ENCODE data around the gene MED15.
A peak's percentile ranks its signal among the peaks of the same experiment; 100 is the strongest.

Gene MED15

GRCh38 chr22:20484948-20485683 is 22.3 kb upstream of the MED15 start:
- Histone ChIP-seq H3K4me3 (ENCODE audit: low read depth, low read length) (no peak overlapping the region), H3K27ac (ENCODE audit: low read depth, low read length) (no peak overlapping the region), H3K9ac (ENCODE audit: low read length) (no peak overlapping the region), H3K4me1 (ENCODE audit: control insufficient read depth, insufficient read depth, low read length) (peaks cover 5% of the 10 kb centered on the region; the same call in 1 of the 2 replicates), H3K27me3 (ENCODE audit: control insufficient read depth, insufficient read depth, low read length) (no peaks in the 10 kb centered on the region), H3K9me3 (ENCODE audit: control insufficient read depth, insufficient read depth, low read depth, low read length) (no peaks in the 10 kb centered on the region), H3K36me3 (ENCODE audit: control insufficient read depth, insufficient read depth, low read length) (no peaks in the 10 kb centered on the region)

DNA sequence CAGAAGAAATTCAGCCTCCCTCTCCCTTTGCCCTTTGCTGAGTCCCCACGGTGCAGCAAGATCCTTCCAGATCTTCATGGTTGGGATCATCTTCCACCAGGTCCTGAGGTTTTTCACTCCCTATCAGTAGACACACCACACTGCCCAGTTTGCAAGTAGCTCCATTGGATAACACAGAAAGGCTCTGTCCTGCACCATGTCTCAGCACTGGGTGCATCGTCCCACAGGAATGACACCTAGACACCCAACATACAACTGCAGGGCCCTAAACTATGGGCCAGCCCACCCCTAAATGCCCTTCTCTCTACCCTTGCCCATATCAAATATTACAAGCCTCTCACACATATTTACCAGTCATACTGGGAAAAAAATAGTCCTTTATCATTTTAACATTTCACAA is 21.2 kb upstream of the MED15 start:
- peaks cover 5% of the 10 kb centered on the region; the same call in 1 of the 2 replicates for H3K4me1 ChIP-seq (ENCODE audit: control insufficient read depth, insufficient read depth, low read length)
- no peak overlapping the region for H3K4me3 ChIP-seq (ENCODE audit: low read depth, low read length)
- no peaks in the 10 kb centered on the region for H3K9me3 ChIP-seq (ENCODE audit: control insufficient read depth, insufficient read depth, low read depth, low read length)
- no peak overlapping the region for H3K27ac ChIP-seq (ENCODE audit: low read depth, low read length)
- no peak overlapping the region for H3K9ac ChIP-seq (ENCODE audit: low read length)
- H3K27me3 ChIP-seq (ENCODE audit: control insufficient read depth, insufficient read depth, low read length) = no peaks in the 10 kb centered on the region
- no peaks in the 10 kb centered on the region for H3K36me3 ChIP-seq (ENCODE audit: control insufficient read depth, insufficient read depth, low read length)

DNA sequence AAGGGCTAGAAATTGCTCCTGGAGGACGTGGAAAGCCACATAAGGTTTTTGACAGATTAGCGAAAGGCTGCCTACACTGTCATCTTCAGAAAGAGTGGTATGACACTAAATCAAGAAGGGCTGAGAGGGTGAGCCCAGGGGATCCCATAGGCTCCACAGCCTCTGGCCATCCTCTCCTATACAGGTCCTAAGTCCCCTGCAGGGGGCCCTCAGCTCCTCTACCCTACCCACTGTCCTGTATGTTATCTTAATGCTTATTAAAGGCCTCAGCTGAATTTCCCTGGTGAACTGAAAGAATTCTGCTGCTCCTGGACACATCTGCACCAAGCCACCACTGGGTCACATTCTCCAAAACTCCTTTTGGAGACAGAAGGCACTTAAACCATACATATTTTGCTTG is 19.7 kb upstream of the MED15 start:
- H3K36me3 ChIP-seq (ENCODE audit: control insufficient read depth, insufficient read depth, low read length) = no peaks in the 10 kb centered on the region
- H3K27me3 ChIP-seq (ENCODE audit: control insufficient read depth, insufficient read depth, low read length) = no peaks in the 10 kb centered on the region
- H3K4me1 ChIP-seq (ENCODE audit: control insufficient read depth, insufficient read depth, low read length) = peaks cover 5% of the 10 kb centered on the region; the same call in 1 of the 2 replicates
- H3K9ac ChIP-seq (ENCODE audit: low read length) = no peak overlapping the region
- no peaks in the 10 kb centered on the region for H3K9me3 ChIP-seq (ENCODE audit: control insufficient read depth, insufficient read depth, low read depth, low read length)
- no peak overlapping the region for H3K27ac ChIP-seq (ENCODE audit: low read depth, low read length)
- no peak overlapping the region for H3K4me3 ChIP-seq (ENCODE audit: low read depth, low read length)

DNA sequence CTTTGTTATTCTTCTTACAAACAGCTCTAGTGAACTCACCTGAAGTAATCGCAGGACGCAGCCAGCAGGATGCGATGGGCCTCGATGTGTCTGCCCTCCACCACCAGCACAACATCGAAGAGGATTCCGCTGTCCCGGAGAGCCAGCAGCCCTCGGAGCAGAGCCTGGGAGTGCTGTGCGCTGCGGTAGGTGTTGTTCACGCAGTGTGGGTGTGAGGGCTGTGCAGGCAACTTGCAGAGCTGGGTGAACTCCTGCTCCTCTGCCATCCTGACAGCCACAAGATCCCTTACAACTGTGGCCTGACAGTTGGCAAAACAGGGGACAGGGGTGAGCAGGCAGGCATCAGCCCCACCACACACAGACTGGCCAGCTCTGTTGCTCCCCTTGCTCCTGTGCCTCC is 18.5 kb upstream of the MED15 start:
- no peak overlapping the region for H3K27ac ChIP-seq (ENCODE audit: low read depth, low read length)
- H3K9me3 ChIP-seq (ENCODE audit: control insufficient read depth, insufficient read depth, low read depth, low read length) = no peaks in the 10 kb centered on the region
- H3K4me1 ChIP-seq (ENCODE audit: control insufficient read depth, insufficient read depth, low read length) = peaks cover 5% of the 10 kb centered on the region; the same call in 1 of the 2 replicates
- H3K9ac ChIP-seq (ENCODE audit: low read length) = no peak overlapping the region
- H3K4me3 ChIP-seq (ENCODE audit: low read depth, low read length) = no peak overlapping the region
- H3K27me3 ChIP-seq (ENCODE audit: control insufficient read depth, insufficient read depth, low read length) = no peaks in the 10 kb centered on the region
- H3K36me3 ChIP-seq (ENCODE audit: control insufficient read depth, insufficient read depth, low read length) = no peaks in the 10 kb centered on the region

- Histone ChIP-seq H3K4me1 (ENCODE audit: control insufficient read depth, insufficient read depth, low read length) (peaks cover 5% of the 10 kb centered on the region; the same call in 1 of the 2 replicates), H3K36me3 (ENCODE audit: control insufficient read depth, insufficient read depth, low read length) (no peaks in the 10 kb centered on the region), H3K9ac (ENCODE audit: low read length) (no peak overlapping the region), H3K4me3 (ENCODE audit: low read depth, low read length) (no peak overlapping the region), H3K9me3 (ENCODE audit: control insufficient read depth, insufficient read depth, low read depth, low read length) (no peaks in the 10 kb centered on the region), H3K27me3 (ENCODE audit: control insufficient read depth, insufficient read depth, low read length) (peaks cover 13% of the 10 kb centered on the region), H3K27ac (ENCODE audit: low read depth, low read length) (no peak overlapping the region)
Observed at GRCh38 chr22:20490183-20490940, 17.0 kb upstream of the MED15 start.

DNA sequence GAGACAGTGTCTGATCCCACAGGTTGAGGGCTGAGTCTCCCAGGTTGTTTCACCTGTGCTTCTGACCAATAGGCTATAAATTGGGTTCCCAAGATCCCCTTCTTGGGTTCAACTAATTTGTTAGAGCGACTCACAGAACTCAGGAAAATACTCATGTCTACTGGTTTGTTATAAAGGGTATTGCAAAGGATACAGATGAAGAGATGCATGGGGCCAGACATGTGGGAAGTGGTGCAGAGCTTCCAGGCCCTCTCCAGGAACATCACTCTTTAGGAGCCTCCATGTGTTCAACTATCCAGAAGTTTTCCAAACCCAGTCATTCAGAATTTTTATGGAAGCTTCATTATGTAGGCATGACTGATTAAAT is 16.5 kb upstream of the MED15 start:
- no peak overlapping the region for H3K9ac ChIP-seq (ENCODE audit: low read length)
- H3K27me3 ChIP-seq (ENCODE audit: control insufficient read depth, insufficient read depth, low read length) = peaks cover 13% of the 10 kb centered on the region
- no peak overlapping the region for H3K27ac ChIP-seq (ENCODE audit: low read depth, low read length)
- H3K4me1 ChIP-seq (ENCODE audit: control insufficient read depth, insufficient read depth, low read length) = peaks cover 5% of the 10 kb centered on the region; the same call in 1 of the 2 replicates
- no peaks in the 10 kb centered on the region for H3K9me3 ChIP-seq (ENCODE audit: control insufficient read depth, insufficient read depth, low read depth, low read length)
- no peak overlapping the region for H3K4me3 ChIP-seq (ENCODE audit: low read depth, low read length)
- no peaks in the 10 kb centered on the region for H3K36me3 ChIP-seq (ENCODE audit: control insufficient read depth, insufficient read depth, low read length)

DNA sequence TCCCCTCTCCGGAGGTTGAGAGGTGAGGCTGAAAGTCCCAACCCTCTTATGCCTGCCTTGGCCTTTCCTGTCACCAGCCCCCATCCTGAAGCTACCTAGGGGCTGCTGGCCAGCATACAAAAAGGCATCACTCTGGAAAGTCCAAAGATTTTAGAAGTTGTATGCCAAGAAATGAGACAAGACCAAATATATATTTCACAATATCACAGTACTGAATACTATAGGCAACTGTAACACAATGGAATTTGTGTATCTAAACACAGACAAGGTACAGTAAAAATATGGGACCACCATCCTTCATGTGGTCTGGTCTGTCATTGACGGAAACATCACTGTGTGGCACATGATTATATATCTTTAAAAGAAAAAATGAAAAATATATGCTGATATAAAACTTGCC is 16.1 kb upstream of the MED15 start:
- Histone ChIP-seq H3K36me3 (ENCODE audit: control insufficient read depth, insufficient read depth, low read length) (no peaks in the 10 kb centered on the region), H3K27ac (ENCODE audit: low read depth, low read length) (no peak overlapping the region), H3K9me3 (ENCODE audit: control insufficient read depth, insufficient read depth, low read depth, low read length) (no peaks in the 10 kb centered on the region), H3K9ac (ENCODE audit: low read length) (no peak overlapping the region), H3K4me3 (ENCODE audit: low read depth, low read length) (no peak overlapping the region), H3K27me3 (ENCODE audit: control insufficient read depth, insufficient read depth, low read length) (peaks cover 13% of the 10 kb centered on the region), H3K4me1 (ENCODE audit: control insufficient read depth, insufficient read depth, low read length) (peaks cover 5% of the 10 kb centered on the region; the same call in 1 of the 2 replicates)

GRCh38 chr22:20494978-20495860 is 12.2 kb upstream of the MED15 start, which contains the start of gene KLHL22:
KLHL22 (minus strand) TSS chr22:20495795; CDS start chr22:20489211, 6,584 bp downstream.
- Histone ChIP-seq H3K4me1 (ENCODE audit: control insufficient read depth, insufficient read depth, low read length) (peaks cover 5% of the 10 kb centered on the region; the same call in 1 of the 2 replicates), H3K27me3 (ENCODE audit: control insufficient read depth, insufficient read depth, low read length) (peaks cover 13% of the 10 kb centered on the region), H3K9me3 (ENCODE audit: control insufficient read depth, insufficient read depth, low read depth, low read length) (no peaks in the 10 kb centered on the region), H3K4me3 (ENCODE audit: low read depth, low read length) (peak within 1 kb of the TSS; percentile 86), H3K36me3 (ENCODE audit: control insufficient read depth, insufficient read depth, low read length) (peaks cover under 1% of the 10 kb centered on the region; the same call in 1 of the 2 replicates), H3K27ac (ENCODE audit: low read depth, low read length) (no peak within 1 kb of the TSS), H3K9ac (ENCODE audit: low read length) (peak within 1 kb of the TSS; percentile 59)

DNA sequence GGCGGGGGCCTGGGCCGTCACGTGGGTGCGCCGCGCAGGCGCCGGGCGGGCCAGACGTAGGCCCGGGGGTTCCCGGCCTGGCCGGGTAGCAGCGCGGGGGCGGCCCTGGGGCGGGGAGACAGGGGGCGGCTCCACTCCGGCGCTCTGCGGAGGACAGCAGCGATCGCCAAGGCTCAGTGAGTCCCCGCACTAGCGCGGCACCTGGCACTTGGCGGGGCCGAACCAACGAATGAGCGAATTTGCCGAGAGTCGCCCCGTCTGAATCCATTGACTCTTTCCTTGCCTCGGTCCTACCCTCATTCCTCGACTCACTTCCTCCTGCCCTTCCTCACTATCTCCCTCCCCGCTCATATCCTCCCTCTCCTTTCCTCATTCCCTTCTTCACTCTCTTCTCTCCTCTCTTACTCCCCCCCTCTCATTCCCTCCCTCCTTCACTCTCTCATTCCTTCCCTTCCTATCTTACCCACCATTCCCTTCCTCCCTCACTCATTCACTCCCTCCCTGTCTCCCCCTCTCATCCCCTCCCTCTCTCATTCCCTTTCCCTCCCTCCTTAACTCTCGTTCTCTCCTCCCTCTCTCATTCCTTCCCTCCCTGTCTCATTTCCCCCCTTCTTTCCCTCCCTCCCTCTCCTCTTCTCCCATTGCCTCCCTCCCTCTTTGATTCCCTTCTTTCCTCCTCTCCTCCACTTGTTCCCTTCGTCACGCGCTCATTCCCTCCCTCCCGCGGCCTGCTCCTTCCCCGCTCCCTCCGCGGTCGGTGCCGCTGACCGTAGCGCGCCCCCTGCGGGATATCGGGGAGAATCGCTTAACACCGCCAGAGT is 11.3 kb upstream of the MED15 start:
- peak overlapping the region; percentile 57 for H3K9ac ChIP-seq (ENCODE audit: low read length)

DNA sequence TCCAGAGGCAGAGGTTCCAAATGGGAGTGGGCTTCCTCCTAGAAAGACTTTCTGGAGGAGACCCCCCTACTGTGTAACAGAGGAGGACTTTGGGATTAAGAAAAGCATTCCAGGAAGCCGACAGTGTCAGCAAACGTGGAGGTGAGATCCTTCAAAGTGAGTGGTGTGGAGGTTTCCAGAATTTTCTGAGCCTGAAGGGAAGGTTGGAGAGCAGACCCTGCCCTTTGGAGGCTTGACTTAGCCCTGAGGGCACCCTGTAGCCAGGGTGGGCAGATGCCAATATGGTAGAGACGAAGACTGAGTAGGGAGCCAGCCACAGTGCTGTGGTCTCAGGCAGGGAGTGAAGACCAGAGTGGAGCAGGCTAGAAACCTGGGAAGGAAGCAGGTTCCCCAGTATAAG is 10.0 kb upstream of the MED15 start:
- H3K27me3 ChIP-seq (ENCODE audit: control insufficient read depth, insufficient read depth, low read length) = peaks cover 13% of the 10 kb centered on the region
- H3K27ac ChIP-seq (ENCODE audit: low read depth, low read length) = no peak overlapping the region
- H3K9me3 ChIP-seq (ENCODE audit: control insufficient read depth, insufficient read depth, low read depth, low read length) = no peaks in the 10 kb centered on the region
- peaks cover 3% of the 10 kb centered on the region; the same call in 1 of the 2 replicates for H3K36me3 ChIP-seq (ENCODE audit: control insufficient read depth, insufficient read depth, low read length)
- peaks cover 5% of the 10 kb centered on the region; the same call in 1 of the 2 replicates for H3K4me1 ChIP-seq (ENCODE audit: control insufficient read depth, insufficient read depth, low read length)
- H3K9ac ChIP-seq (ENCODE audit: low read length) = no peak overlapping the region
- no peak overlapping the region for H3K4me3 ChIP-seq (ENCODE audit: low read depth, low read length)

More for the DNA sequence above, 11.3 kb upstream of the MED15 start:
- H3K4me3 ChIP-seq (ENCODE audit: low read depth, low read length) = peak overlapping the region; percentile 86
- no peak overlapping the region for H3K27ac ChIP-seq (ENCODE audit: low read depth, low read length)
- H3K4me1 ChIP-seq (ENCODE audit: control insufficient read depth, insufficient read depth, low read length) = peaks cover 5% of the 10 kb centered on the region; the same call in 1 of the 2 replicates
- H3K27me3 ChIP-seq (ENCODE audit: control insufficient read depth, insufficient read depth, low read length) = peaks cover 13% of the 10 kb centered on the region
- H3K9me3 ChIP-seq (ENCODE audit: control insufficient read depth, insufficient read depth, low read depth, low read length) = no peaks in the 10 kb centered on the region
- H3K36me3 ChIP-seq (ENCODE audit: control insufficient read depth, insufficient read depth, low read length) = peaks cover 3% of the 10 kb centered on the region; the same call in 1 of the 2 replicates

All from HUES6 (cell line).